DOHH2 (cell line): Measurements from ENCODE around the gene CACNA2D1.

Experiments
- H3F3A ChIP-seq: fragments of 200-600 bp; sonication (generic), shearing (Covaris generic); 2 replicates; pipeline ENCODE4 v1.6.0; 2016; ENCODE audit warnings: antibody characterized with exemption, mild to moderate bottlenecking; ENCODE audit not compliant: control insufficient read depth, insufficient read depth
- H3K27ac ChIP-seq: fragments of 200-600 bp; sonication (generic); 2 replicates; pipeline ENCODE4 v1.5.1; 2014; ENCODE audit warnings: low read depth, mild to moderate bottlenecking, low read length, moderate library complexity
- H3K27me3 ChIP-seq: fragments of 200-600 bp; sonication (generic); 2 replicates; pipeline ENCODE4 v1.6.1; 2014; ENCODE audit warnings: mild to moderate bottlenecking, low read length, mixed read lengths; ENCODE audit not compliant: control insufficient read depth
- H3K36me3 ChIP-seq: fragments of 200-600 bp; sonication (generic); 2 replicates; pipeline ENCODE4 v1.6.1; 2014; ENCODE audit warnings: mild to moderate bottlenecking, low read length, moderate library complexity, mixed read lengths; ENCODE audit not compliant: control insufficient read depth
- H3K4me1 ChIP-seq: fragments of 200-600 bp; sonication (generic); 2 replicates; pipeline ENCODE4 v1.6.1; 2014; ENCODE audit warnings: mild to moderate bottlenecking, low read length, mixed read lengths; ENCODE audit not compliant: control insufficient read depth
- H3K4me2 ChIP-seq: fragments of 200-600 bp; sonication (generic); 2 replicates; pipeline ENCODE4 v1.6.0; 2014; ENCODE audit warnings: mild to moderate bottlenecking, low read length, moderate library complexity
- H3K4me3 ChIP-seq: fragments of 200-600 bp; sonication (generic); 2 replicates; pipeline ENCODE4 v1.5.1; 2014; ENCODE audit warnings: mild to moderate bottlenecking, low read length, mixed read lengths
- H3K79me2 ChIP-seq: fragments of 200-600 bp; sonication (generic); 2 replicates; pipeline ENCODE4 v1.6.1; 2014; ENCODE audit warnings: mild to moderate bottlenecking, low read length, mixed read lengths; ENCODE audit not compliant: control insufficient read depth
- H3K9me2 ChIP-seq: fragments of 200-600 bp; sonication (generic); replicated peaks from 2 replicates; pipeline ENCODE4 v1.6.1; 2014; ENCODE audit warnings: mild to moderate bottlenecking, low read length, mixed read lengths; ENCODE audit not compliant: control insufficient read depth
- H3K9me3 ChIP-seq: fragments of 200-600 bp; sonication (generic); 2 replicates; pipeline ENCODE4 v1.6.1; 2014; ENCODE audit warnings: antibody characterized with exemption, low read length, mixed read lengths; ENCODE audit not compliant: control insufficient read depth, insufficient read depth
- H4K20me1 ChIP-seq: fragments of 200-600 bp; sonication (generic); 2 replicates; pipeline ENCODE4 v1.6.0; 2014; ENCODE audit warnings: low read depth, mild to moderate bottlenecking, antibody characterized with exemption, low read length, moderate library complexity; ENCODE audit not compliant: control insufficient read depth, insufficient read depth
- EZH2phosphoT487 ChIP-seq: fragments of 200-600 bp; sonication (generic); IDR thresholded peaks from 2 replicates; pipeline ENCODE4 v1.6.1; 2017; ENCODE audit warnings: borderline replicate concordance, mild to moderate bottlenecking, antibody characterized with exemption, low read length, moderate library complexity, mixed read lengths
- TF ChIP-seq, protein P1 (sequence below): fragments of 200-600 bp; sonication (generic); IDR thresholded peaks from one replicate; pipeline ENCODE4 v1.5.1; 2014; ENCODE audit warnings: antibody characterized with exemption, mild to moderate bottlenecking, low read depth, low read length; ENCODE audit not compliant: poor library complexity, severe bottlenecking

The CACNA2D1 gene

DNA sequence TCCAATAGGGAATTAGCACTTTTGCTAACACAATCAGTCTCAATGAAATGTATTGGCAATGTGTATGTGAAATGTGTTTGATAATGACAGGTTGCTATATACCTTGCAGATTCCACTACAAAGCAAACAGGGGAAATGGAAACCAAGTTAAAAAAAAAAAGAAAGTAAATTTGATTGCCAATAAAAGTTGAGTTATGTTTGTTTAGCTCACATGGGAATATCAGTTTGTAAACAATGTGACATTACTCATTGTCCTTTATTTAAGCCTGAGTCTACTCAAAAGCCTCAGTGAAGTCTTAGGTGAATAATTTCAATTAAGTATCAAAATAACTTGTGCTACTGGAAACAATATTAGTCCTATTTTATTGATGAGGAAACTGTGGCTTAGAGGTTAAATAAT lies 285.2 kb downstream of the CACNA2D1 start:
- no peaks in the 10 kb centered on the region for H3K4me1 ChIP-seq
- no peaks in the 10 kb centered on the region for H3K79me2 ChIP-seq
- TF ChIP-seq EZH2phosphoT487 = no peak
- TF ChIP-seq, protein P1, sequence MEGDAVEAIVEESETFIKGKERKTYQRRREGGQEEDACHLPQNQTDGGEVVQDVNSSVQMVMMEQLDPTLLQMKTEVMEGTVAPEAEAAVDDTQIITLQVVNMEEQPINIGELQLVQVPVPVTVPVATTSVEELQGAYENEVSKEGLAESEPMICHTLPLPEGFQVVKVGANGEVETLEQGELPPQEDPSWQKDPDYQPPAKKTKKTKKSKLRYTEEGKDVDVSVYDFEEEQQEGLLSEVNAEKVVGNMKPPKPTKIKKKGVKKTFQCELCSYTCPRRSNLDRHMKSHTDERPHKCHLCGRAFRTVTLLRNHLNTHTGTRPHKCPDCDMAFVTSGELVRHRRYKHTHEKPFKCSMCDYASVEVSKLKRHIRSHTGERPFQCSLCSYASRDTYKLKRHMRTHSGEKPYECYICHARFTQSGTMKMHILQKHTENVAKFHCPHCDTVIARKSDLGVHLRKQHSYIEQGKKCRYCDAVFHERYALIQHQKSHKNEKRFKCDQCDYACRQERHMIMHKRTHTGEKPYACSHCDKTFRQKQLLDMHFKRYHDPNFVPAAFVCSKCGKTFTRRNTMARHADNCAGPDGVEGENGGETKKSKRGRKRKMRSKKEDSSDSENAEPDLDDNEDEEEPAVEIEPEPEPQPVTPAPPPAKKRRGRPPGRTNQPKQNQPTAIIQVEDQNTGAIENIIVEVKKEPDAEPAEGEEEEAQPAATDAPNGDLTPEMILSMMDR = no peak
- no peaks in the 10 kb centered on the region for H3K27me3 ChIP-seq
- H3F3A ChIP-seq = no peaks in the 10 kb centered on the region
- no peak overlapping the region for H3K27ac ChIP-seq
- no peak overlapping the region for H3K4me3 ChIP-seq
- no peaks in the 10 kb centered on the region; the same call in 1 of the 2 replicates for H3K9me2 ChIP-seq
- H4K20me1 ChIP-seq = no peaks in the 10 kb centered on the region
- H3K9me3 ChIP-seq = no peaks in the 10 kb centered on the region
- H3K36me3 ChIP-seq = no peaks in the 10 kb centered on the region
- no peak overlapping the region for H3K4me2 ChIP-seq

DNA sequence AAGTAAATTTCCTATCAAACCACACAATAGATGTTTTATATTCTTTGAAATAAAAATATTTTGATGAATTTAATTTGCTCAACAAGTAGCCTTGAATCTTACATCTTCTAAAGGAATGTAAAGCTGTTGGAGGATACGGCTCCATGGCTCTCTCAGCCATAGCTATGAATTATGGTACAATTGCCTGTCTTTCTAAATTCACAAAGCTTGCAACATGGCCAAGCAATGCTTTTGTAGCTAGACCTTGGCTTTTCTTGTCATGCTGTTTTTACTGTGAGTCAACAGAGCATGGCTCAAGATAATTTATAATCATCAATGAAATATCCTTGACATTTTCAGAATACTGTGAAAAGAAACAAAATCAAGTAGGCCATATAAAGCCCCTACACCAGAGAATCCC lies 286.7 kb downstream of the CACNA2D1 start:
- no peak overlapping the region for H3K27ac ChIP-seq
- H3K36me3 ChIP-seq = no peaks in the 10 kb centered on the region
- no peaks in the 10 kb centered on the region for H3K79me2 ChIP-seq
- H3K4me1 ChIP-seq = no peaks in the 10 kb centered on the region
- H3K4me3 ChIP-seq = no peak overlapping the region
- TF ChIP-seq, protein P1 = no peak
- TF ChIP-seq EZH2phosphoT487 = no peak
- no peak overlapping the region for H3K4me2 ChIP-seq
- H3K27me3 ChIP-seq = no peaks in the 10 kb centered on the region
- no peaks in the 10 kb centered on the region for H3F3A ChIP-seq
- no peaks in the 10 kb centered on the region; the same call in 1 of the 2 replicates for H3K9me2 ChIP-seq
- H3K9me3 ChIP-seq = no peaks in the 10 kb centered on the region
- H4K20me1 ChIP-seq = no peaks in the 10 kb centered on the region

DNA sequence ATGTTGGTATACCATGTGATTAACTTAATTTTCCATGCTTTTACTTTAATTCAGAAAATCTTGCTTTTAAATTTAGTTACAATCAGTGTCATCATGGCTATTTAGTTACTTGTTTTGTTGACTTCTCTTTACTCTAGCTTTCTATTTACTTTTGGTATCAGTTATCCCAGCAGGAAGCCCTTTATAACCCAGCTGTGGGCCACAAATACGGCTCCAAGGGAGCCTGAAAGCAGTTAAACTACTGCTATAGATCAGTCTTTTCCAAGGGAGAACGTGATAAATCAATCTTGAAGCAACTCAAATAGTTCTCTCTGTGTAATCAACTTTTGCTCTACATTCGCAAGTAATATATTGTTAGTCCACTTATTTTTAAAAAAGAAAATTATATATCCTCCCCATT lies 287.4 kb downstream of the CACNA2D1 start:
- H3K36me3 ChIP-seq = no peaks in the 10 kb centered on the region
- H3K4me3 ChIP-seq = no peak overlapping the region
- no peaks in the 10 kb centered on the region for H3F3A ChIP-seq
- no peak overlapping the region for H3K4me2 ChIP-seq
- no peaks in the 10 kb centered on the region for H3K9me3 ChIP-seq
- no peaks in the 10 kb centered on the region for H3K4me1 ChIP-seq
- H3K9me2 ChIP-seq = no peaks in the 10 kb centered on the region; the same call in 1 of the 2 replicates
- TF ChIP-seq, protein P1 = no peak
- TF ChIP-seq EZH2phosphoT487 = no peak
- H3K27me3 ChIP-seq = no peaks in the 10 kb centered on the region
- H4K20me1 ChIP-seq = no peaks in the 10 kb centered on the region
- H3K79me2 ChIP-seq = no peaks in the 10 kb centered on the region
- no peak overlapping the region for H3K27ac ChIP-seq
